ENCODE data around the gene FYCO1. TPM values are rescaled to one million over a fixed set of nuclear protein-coding genes. Genes with fewer than 3 reads are reported as not detected.

Gene FYCO1
- total and polyA plus RNA-seq, 10 of the 15 experiments (the other 5 are each of a cell fraction or from before 2014, with no cell fraction given) = 1.5 to 8.4 (median 6.5) TPM

GRCh38 chr3:45994419-45995235, 997 bp downstream of the FYCO1 start (continued):
- TF ChIP-seq BCL11A (IDR thresholded peaks at IDR 0.05; ENCODE audit: low read depth, low read length) (0 out of 2 replicates have a peak, but pooled peaks have one; percentile 6), CTCF (IDR thresholded peaks at IDR 0.05 in 2 of 3, conservative IDR thresholded peaks at IDR 0.05 in 1 of 3; ENCODE audit: control insufficient read depth in 2 of 3, extremely low read depth in 1 of 3, insufficient read depth in 1 of 3, low read depth in 3 of 3, low read length in 3 of 3) (no peak), ZSCAN29 (IDR thresholded peaks at IDR 0.05) (no peak), ESRRA (IDR thresholded peaks at IDR 0.05; ENCODE audit: low read length) (no peak), IRF5 (IDR thresholded peaks at IDR 0.05; ENCODE audit: borderline replicate concordance) (no peak), GATAD2B (conservative IDR thresholded peaks at IDR 0.05; ENCODE audit: low read depth) (no peak), SREBF2 (IDR thresholded peaks at IDR 0.05; ENCODE audit: low read length) (no peak), CHD1 (IDR thresholded peaks at IDR 0.05; ENCODE audit: low read depth, low read length) (no peak), KAT2A (conservative IDR thresholded peaks at IDR 0.05; ENCODE audit: control insufficient read depth, low read depth, low read length) (no peak), E2F4 (IDR thresholded peaks at IDR 0.05; ENCODE audit: low read depth, low read length) (no peak), E2F8 (IDR thresholded peaks at IDR 0.05; ENCODE audit: low read depth, partially characterized antibody) (no peak), PAX8 (IDR thresholded peaks at IDR 0.05) (no peak), ZNF24 (IDR thresholded peaks at IDR 0.05) (no peak), MYB (IDR thresholded peaks at IDR 0.05; ENCODE audit: borderline replicate concordance, low read depth, low read length) (no peak), RBBP5 (conservative IDR thresholded peaks at IDR 0.05) (no peak), RELB (IDR thresholded peaks at IDR 0.05; ENCODE audit: low read depth) (peak; percentile 31; the same call in 1 of the 2 replicates)

All from GM12878 (cell line).